ENCODE measurements around the gene TNS1.

Gene TNS1

GRCh38 chr2:217854684-217855420 lies 147.9 kb downstream of the TNS1 start:
- intact Hi-C loops (cut with DNase I): no loop called here
- no peak for DNase-seq

- DNase-seq: no peak
- intact Hi-C loops (cut with DNase I): no loop called here
These were observed 148.8 kb downstream of the TNS1 start for GRCh38 chr2:217853961-217854360.

GRCh38 chr2:217853301-217853881 lies 149.4 kb downstream of the TNS1 start:
- intact Hi-C loops (cut with DNase I): no loop called here
- DNase-seq: peak in 36 of 42 donors; percentile 24 to 84 (median 58)

- intact Hi-C loops (cut with DNase I): no loop called here
- no peak for DNase-seq
These were observed 150.1 kb downstream of the TNS1 start for GRCh38 chr2:217852555-217853211.

GRCh38 chr2:217851191-217852020 lies 151.4 kb downstream of the TNS1 start:
- peak in 19 of 42 donors; percentile 24 to 59 (median 42) for DNase-seq
- intact Hi-C loops (cut with DNase I): no loop called here

- intact Hi-C loops (cut with DNase I): no loop called here
- no peak for DNase-seq
These were observed 153.4 kb downstream of the TNS1 start for GRCh38 chr2:217849154-217849975.

- intact Hi-C loops (cut with DNase I): no loop called here
- no peak for DNase-seq
These were observed 154.3 kb downstream of the TNS1 start for GRCh38 chr2:217848351-217848957.

GRCh38 chr2:217847552-217848350 lies 155.0 kb downstream of the TNS1 start:
- intact Hi-C loops (cut with DNase I): no loop called here
- DNase-seq: no peak

- DNase-seq: no peak
- intact Hi-C loops (cut with DNase I): no loop called here
These were observed 155.7 kb downstream of the TNS1 start for GRCh38 chr2:217847115-217847514.

- DNase-seq: no peak
- intact Hi-C loops (cut with DNase I): no loop called here
These were observed 156.5 kb downstream of the TNS1 start for GRCh38 chr2:217846321-217846743.

GRCh38 chr2:217845301-217845700 lies 157.5 kb downstream of the TNS1 start:
- DNase-seq: no peak
- intact Hi-C loops (cut with DNase I): no loop called here

GRCh38 chr2:217844696-217845095 lies 158.1 kb downstream of the TNS1 start:
- no peak for DNase-seq
- intact Hi-C loops (cut with DNase I): no loop called here

- intact Hi-C loops (cut with DNase I): no loop called here
- DNase-seq: no peak
These were observed 159.5 kb downstream of the TNS1 start for GRCh38 chr2:217843324-217843723.

GRCh38 chr2:217842017-217842416 lies 160.8 kb downstream of the TNS1 start:
- intact Hi-C loops (cut with DNase I): no loop called here
- no peak for DNase-seq

- no peak for DNase-seq
- intact Hi-C loops (cut with DNase I): no loop called here
These were observed 162.3 kb downstream of the TNS1 start for GRCh38 chr2:217840522-217840921.

- no peak for DNase-seq
- intact Hi-C loops (cut with DNase I): no loop called here
These were observed 163.1 kb downstream of the TNS1 start for GRCh38 chr2:217839750-217840107.

- intact Hi-C loops (cut with DNase I): no loop called here
- no peak for DNase-seq
These were observed 163.6 kb downstream of the TNS1 start for GRCh38 chr2:217839073-217839749.

Measured in head of caudate nucleus (tissue), 42 donors.